ENCODE results near the gene NCKAP5.

NCKAP5 gene

GRCh38 chr2:133143645-133144044, 424.6 kb downstream of the NCKAP5 start:
- DNase-seq (ENCODE audit: low read depth), result no peak

GRCh38 chr2:133142087-133142486, 426.2 kb downstream of the NCKAP5 start:
- DNase-seq (ENCODE audit: low read depth), result no peak

GRCh38 chr2:133140620-133141019, 427.6 kb downstream of the NCKAP5 start:
- DNase-seq (ENCODE audit: low read depth), result no peak

- DNase-seq (ENCODE audit: low read depth), result no peak
Observed at GRCh38 chr2:133139847-133140533, 428.3 kb downstream of the NCKAP5 start.

- no peak for DNase-seq (ENCODE audit: low read depth)
Observed at GRCh38 chr2:133138693-133139092, 429.6 kb downstream of the NCKAP5 start.

- DNase-seq (ENCODE audit: low read depth), result no peak
Observed at GRCh38 chr2:133135035-133135654, 433.1 kb downstream of the NCKAP5 start.

- DNase-seq (ENCODE audit: low read depth), result no peak
Observed at GRCh38 chr2:133130548-133131246, 437.6 kb downstream of the NCKAP5 start.

GRCh38 chr2:133124446-133124845, 443.8 kb downstream of the NCKAP5 start:
- no peak for DNase-seq (ENCODE audit: low read depth)

- no peak for DNase-seq (ENCODE audit: low read depth)
Observed at GRCh38 chr2:133123904-133124303, 444.4 kb downstream of the NCKAP5 start.

GRCh38 chr2:133123393-133123792, 444.9 kb downstream of the NCKAP5 start:
- DNase-seq (ENCODE audit: low read depth), result no peak

- DNase-seq (ENCODE audit: low read depth), result no peak
Observed at GRCh38 chr2:133122529-133122928, 445.7 kb downstream of the NCKAP5 start.

GRCh38 chr2:133120310-133120709, 448.0 kb downstream of the NCKAP5 start:
- DNase-seq (ENCODE audit: low read depth), result no peak

GRCh38 chr2:133110201-133110600, 458.1 kb downstream of the NCKAP5 start:
- no peak for DNase-seq (ENCODE audit: low read depth)

GRCh38 chr2:133109772-133110171, 458.5 kb downstream of the NCKAP5 start:
- DNase-seq (ENCODE audit: low read depth), result peak; percentile 21

GRCh38 chr2:133107058-133107815, 461.0 kb downstream of the NCKAP5 start:
- DNase-seq (ENCODE audit: low read depth), result no peak

- no peak for DNase-seq (ENCODE audit: low read depth)
Observed at GRCh38 chr2:133104871-133105270, 463.4 kb downstream of the NCKAP5 start.

- DNase-seq (ENCODE audit: low read depth), result no peak
Observed at GRCh38 chr2:133098787-133099186, 469.5 kb downstream of the NCKAP5 start.

- DNase-seq (ENCODE audit: low read depth), result no peak
Observed at GRCh38 chr2:133097666-133098065, 470.6 kb downstream of the NCKAP5 start.

- DNase-seq (ENCODE audit: low read depth), result no peak
Observed at GRCh38 chr2:133092571-133092970, 475.7 kb downstream of the NCKAP5 start.

- DNase-seq (ENCODE audit: low read depth), result no peak
Observed at GRCh38 chr2:133090358-133090757, 477.9 kb downstream of the NCKAP5 start.

- no peak for DNase-seq (ENCODE audit: low read depth)
Observed at GRCh38 chr2:133086176-133086575, 482.1 kb downstream of the NCKAP5 start.

GRCh38 chr2:133085646-133086045, 482.6 kb downstream of the NCKAP5 start:
- DNase-seq (ENCODE audit: low read depth), result no peak

GRCh38 chr2:133082034-133082433, 486.2 kb downstream of the NCKAP5 start:
- no peak for DNase-seq (ENCODE audit: low read depth)
